ENCODE measurements around the gene NIPSNAP2. TPM values are rescaled to one million over a fixed set of nuclear protein-coding genes. Genes with fewer than 3 reads are reported as not detected.
"Not testable (repeated sequence)": the region's sequence is repeated elsewhere in the genome, so short reads cannot be mapped to it uniquely, and the experiment has no call there.

Gene NIPSNAP2
- polyA plus RNA-seq, 2 of the 4 experiments (the other 2 are of a cell fraction): 48.2 to 135 TPM

- not testable (repeated sequence) for ATAC-seq, H3K9me3 ChIP-seq, H3K4me3 ChIP-seq, FAIRE-seq
- POLR2A ChIA-PET: interaction anchor here (1.0 kb wide), 2 partner anchors 14 to 84 kb away, joined by 3 to 5 read pairs; no protein-coding TSS in a partner anchor
- Histone ChIP-seq H3K4me2 (peak overlapping the region; percentile 87), H3K4me1 (peaks cover 61% of the 10 kb centered on the region), H3K27ac (peak overlapping the region; percentile 86 to 93)
- CTCF ChIA-PET: interaction anchor here (1.6 kb wide), 1 partner anchor 26 kb away, joined by 4 read pairs; no protein-coding TSS in a partner anchor
- TF ChIP-seq JUN (IDR thresholded peaks at IDR 0.05): 0 out of 5 replicates have a peak, but pooled peaks of 1 of the 2 experiments have one; percentile 26
- peak in 1 of 2 experiments; percentile 64 for DNase-seq (ENCODE audit: low read depth in 1 of 2, low spot score in 1 of 2)
- 26% methylated on average over 8 of the region's 8 CpGs for WGBS (ENCODE audit: missing lambda C conversion rate)
These were observed 84.4 kb downstream of the NIPSNAP2 start for GRCh38 chr7:56048763-56049162.

Other genes starting within 250 kb of the NIPSNAP2 start
- not detected in 2 replicates for gene SEPTIN14, start 101.8 kb upstream of the NIPSNAP2 start, polyA plus RNA-seq (2011; rRNA removed)
- 0.01 to 0.03 TPM in 2 of 3 replicates, not detected in the other for gene SEPTIN14, start 101.8 kb upstream of the NIPSNAP2 start, polyA plus RNA-seq (2017; fragmentation: RNase III; extraction: RNeasy Plus Mini Kit Qiagen cat#74134 plus additional on column Dnase treatment)
- gene ZNF713, start 77.1 kb upstream of the NIPSNAP2 start, polyA plus RNA-seq (2011; rRNA removed): 1.9 and 2.2 TPM in 2 replicates
- 1.1 to 1.2 TPM (median 1.1 TPM) in 3 replicates for gene ZNF713, start 77.1 kb upstream of the NIPSNAP2 start, polyA plus RNA-seq (2017; fragmentation: RNase III; extraction: RNeasy Plus Mini Kit Qiagen cat#74134 plus additional on column Dnase treatment)
- 33.0 and 36.3 TPM in 2 replicates for gene MRPS17, start 12.7 kb upstream of the NIPSNAP2 start, polyA plus RNA-seq (2011; rRNA removed)
- gene MRPS17, start 12.7 kb upstream of the NIPSNAP2 start, polyA plus RNA-seq (2017; fragmentation: RNase III; extraction: RNeasy Plus Mini Kit Qiagen cat#74134 plus additional on column Dnase treatment): 28.7 to 30.8 TPM (median 29.1 TPM) in 3 replicates
- 52.7 and 60.9 TPM in 2 replicates for gene PSPH, start 86.9 kb downstream of the NIPSNAP2 start, polyA plus RNA-seq (2011; rRNA removed)
- 58.3 to 64.7 TPM (median 60.7 TPM) in 3 replicates for gene PSPH, start 86.9 kb downstream of the NIPSNAP2 start, polyA plus RNA-seq (2017; fragmentation: RNase III; extraction: RNeasy Plus Mini Kit Qiagen cat#74134 plus additional on column Dnase treatment)
- 444 and 520 TPM in 2 replicates for gene CCT6A, start 87.2 kb downstream of the NIPSNAP2 start, polyA plus RNA-seq (2011; rRNA removed)
- 334 to 378 TPM (median 337 TPM) in 3 replicates for gene CCT6A, start 87.2 kb downstream of the NIPSNAP2 start, polyA plus RNA-seq (2017; fragmentation: RNase III; extraction: RNeasy Plus Mini Kit Qiagen cat#74134 plus additional on column Dnase treatment)
- 85.2 TPM in 2 replicates for gene SUMF2, start 99.7 kb downstream of the NIPSNAP2 start, polyA plus RNA-seq (2011; rRNA removed)
- 94.8 to 112 TPM (median 106 TPM) in 3 replicates for gene SUMF2, start 99.7 kb downstream of the NIPSNAP2 start, polyA plus RNA-seq (2017; fragmentation: RNase III; extraction: RNeasy Plus Mini Kit Qiagen cat#74134 plus additional on column Dnase treatment)
- 0.41 and 0.44 TPM in 2 replicates for gene PHKG1, start 128.4 kb downstream of the NIPSNAP2 start, polyA plus RNA-seq (2011; rRNA removed)
- 0.77 to 1.2 TPM (median 1.0 TPM) in 3 replicates for gene PHKG1, start 128.4 kb downstream of the NIPSNAP2 start, polyA plus RNA-seq (2017; fragmentation: RNase III; extraction: RNeasy Plus Mini Kit Qiagen cat#74134 plus additional on column Dnase treatment)
- 400 and 495 TPM in 2 replicates for gene CHCHD2, start 141.9 kb downstream of the NIPSNAP2 start, polyA plus RNA-seq (2011; rRNA removed)
- 606 to 623 TPM (median 615 TPM) in 3 replicates for gene CHCHD2, start 141.9 kb downstream of the NIPSNAP2 start, polyA plus RNA-seq (2017; fragmentation: RNase III; extraction: RNeasy Plus Mini Kit Qiagen cat#74134 plus additional on column Dnase treatment)
- not detected in 2 replicates for gene NUPR2, start 151.8 kb downstream of the NIPSNAP2 start, polyA plus RNA-seq (2011; rRNA removed)
- gene NUPR2, start 151.8 kb downstream of the NIPSNAP2 start, polyA plus RNA-seq (2017; fragmentation: RNase III; extraction: RNeasy Plus Mini Kit Qiagen cat#74134 plus additional on column Dnase treatment): not detected in 3 replicates

Data from A549 (cell line).